ENCODE results near the gene CRABP2. TPM values are rescaled to one million over a fixed set of nuclear protein-coding genes. Genes with fewer than 3 reads are reported as not detected.

CRABP2 gene
- total RNA-seq, 1 donor from 2014 or later, result 110 TPM

- H3K4me3 ChIP-seq, result peak overlapping the region; percentile 100
- H3K9me3 ChIP-seq (ENCODE audit: low read depth), result no peaks in the 10 kb centered on the region
- H4K20me1 ChIP-seq (ENCODE audit: low read depth), result peaks cover 29% of the 10 kb centered on the region
- no peaks in the 10 kb centered on the region for H3K36me3 ChIP-seq
- Mint-ChIP-seq H3K27ac (peak overlapping the region; percentile 97), H3K4me3 (peak overlapping the region; percentile 100), H3K36me3 (peaks cover 8% of the 10 kb centered on the region), H3K9me3 (no peaks in the 10 kb centered on the region), H3K27me3 (ENCODE audit: insufficient read depth, low read depth) (peaks cover 4% of the 10 kb centered on the region), H3K4me1 (peaks cover 67% of the 10 kb centered on the region)
- no peaks in the 10 kb centered on the region for H3K27me3 ChIP-seq
- peaks cover 65% of the 10 kb centered on the region for H3F3A ChIP-seq (ENCODE audit: low read depth)
- DNase-seq (ENCODE audit: low spot score), result no peak
- peak overlapping the region; percentile 95 for H3K27ac ChIP-seq
- no peak for TF ChIP-seq EZH2phosphoT487 (IDR thresholded peaks at IDR 0.05)
- TF ChIP-seq EZH2 (IDR thresholded peaks at IDR 0.05), result no peak
- TF ChIP-seq CTCF (IDR thresholded peaks at IDR 0.05), result no peak
- H3K4me2 ChIP-seq, result peak overlapping the region; percentile 100
- H3K79me2 ChIP-seq (ENCODE audit: low read depth), result peaks cover 93% of the 10 kb centered on the region
- peaks cover 43% of the 10 kb centered on the region for H3K4me1 ChIP-seq
- H2AFZ ChIP-seq (replicated peaks), result no peak overlapping the region
- H3K9ac ChIP-seq, result peak overlapping the region; percentile 85
Measured at GRCh38 chr1:156749419-156750118, 44.2 kb upstream of the CRABP2 start.

- peaks cover 10% of the 10 kb centered on the region for H3K36me3 Mint-ChIP-seq
- H3K27me3 Mint-ChIP-seq (ENCODE audit: insufficient read depth, low read depth), result peaks cover 4% of the 10 kb centered on the region
- H3K4me1 ChIP-seq, result peaks cover 43% of the 10 kb centered on the region
- H3K4me3 ChIP-seq, result peak overlapping the region; percentile 100
- H3K27ac Mint-ChIP-seq, result peak overlapping the region; percentile 97
- H3K9ac ChIP-seq, result no peak overlapping the region
- DNase-seq (ENCODE audit: low spot score), result no peak
- H2AFZ ChIP-seq (replicated peaks), result no peak overlapping the region
- H3K27ac ChIP-seq, result peak overlapping the region; percentile 95
- H3K4me3 Mint-ChIP-seq, result peak overlapping the region; percentile 100
- H3K27me3 ChIP-seq, result no peaks in the 10 kb centered on the region
- peaks cover 62% of the 10 kb centered on the region for H3F3A ChIP-seq (ENCODE audit: low read depth)
- no peaks in the 10 kb centered on the region for H3K9me3 Mint-ChIP-seq
- peaks cover 67% of the 10 kb centered on the region for H3K4me1 Mint-ChIP-seq
- TF ChIP-seq EZH2 (IDR thresholded peaks at IDR 0.05) (no peak), CTCF (IDR thresholded peaks at IDR 0.05) (no peak), EZH2phosphoT487 (IDR thresholded peaks at IDR 0.05) (no peak)
- no peaks in the 10 kb centered on the region for H3K36me3 ChIP-seq
- H3K9me3 ChIP-seq (ENCODE audit: low read depth), result no peaks in the 10 kb centered on the region
- peaks cover 95% of the 10 kb centered on the region for H3K79me2 ChIP-seq (ENCODE audit: low read depth)
- H3K4me2 ChIP-seq, result peak overlapping the region; percentile 100
- H4K20me1 ChIP-seq (ENCODE audit: low read depth), result peaks cover 29% of the 10 kb centered on the region
Measured at GRCh38 chr1:156748670-156749418, 43.5 kb upstream of the CRABP2 start.

- H4K20me1 ChIP-seq (ENCODE audit: low read depth), result peaks cover 29% of the 10 kb centered on the region
- Mint-ChIP-seq H3K4me1 (peaks cover 60% of the 10 kb centered on the region), H3K36me3 (peaks cover 10% of the 10 kb centered on the region), H3K27me3 (ENCODE audit: insufficient read depth, low read depth) (peaks cover 4% of the 10 kb centered on the region), H3K27ac (peak overlapping the region; percentile 97), H3K4me3 (peak overlapping the region; percentile 100), H3K9me3 (no peaks in the 10 kb centered on the region)
- TF ChIP-seq EZH2phosphoT487 (IDR thresholded peaks at IDR 0.05), result no peak
- TF ChIP-seq EZH2 (IDR thresholded peaks at IDR 0.05), result no peak
- no peak for TF ChIP-seq CTCF (IDR thresholded peaks at IDR 0.05)
- no peaks in the 10 kb centered on the region for H3K36me3 ChIP-seq
- peak overlapping the region; percentile 100 for H3K4me2 ChIP-seq
- H3F3A ChIP-seq (ENCODE audit: low read depth), result peaks cover 68% of the 10 kb centered on the region
- H2AFZ ChIP-seq (replicated peaks), result no peak overlapping the region
- H3K9me3 ChIP-seq (ENCODE audit: low read depth), result no peaks in the 10 kb centered on the region
- peak; percentile 33 for DNase-seq (ENCODE audit: low spot score)
- peak overlapping the region; percentile 100 for H3K4me3 ChIP-seq
- peaks cover 89% of the 10 kb centered on the region for H3K79me2 ChIP-seq (ENCODE audit: low read depth)
- H3K27me3 ChIP-seq, result no peaks in the 10 kb centered on the region
- H3K9ac ChIP-seq, result peak overlapping the region; percentile 29
- H3K27ac ChIP-seq, result peak overlapping the region; percentile 95
- peaks cover 43% of the 10 kb centered on the region for H3K4me1 ChIP-seq
Measured at GRCh38 chr1:156747742-156748669, 42.6 kb upstream of the CRABP2 start.
